Ammon's horn (tissue), 1 donor: ENCODE data around the gene PIP4K2A.

ENCODE experiments used
- DNase-seq: peaks from one replicate; pipeline ENCODE4 v3.0.0-alpha.2; 2016; ENCODE audit warnings: low spot score

Gene PIP4K2A

DNA sequence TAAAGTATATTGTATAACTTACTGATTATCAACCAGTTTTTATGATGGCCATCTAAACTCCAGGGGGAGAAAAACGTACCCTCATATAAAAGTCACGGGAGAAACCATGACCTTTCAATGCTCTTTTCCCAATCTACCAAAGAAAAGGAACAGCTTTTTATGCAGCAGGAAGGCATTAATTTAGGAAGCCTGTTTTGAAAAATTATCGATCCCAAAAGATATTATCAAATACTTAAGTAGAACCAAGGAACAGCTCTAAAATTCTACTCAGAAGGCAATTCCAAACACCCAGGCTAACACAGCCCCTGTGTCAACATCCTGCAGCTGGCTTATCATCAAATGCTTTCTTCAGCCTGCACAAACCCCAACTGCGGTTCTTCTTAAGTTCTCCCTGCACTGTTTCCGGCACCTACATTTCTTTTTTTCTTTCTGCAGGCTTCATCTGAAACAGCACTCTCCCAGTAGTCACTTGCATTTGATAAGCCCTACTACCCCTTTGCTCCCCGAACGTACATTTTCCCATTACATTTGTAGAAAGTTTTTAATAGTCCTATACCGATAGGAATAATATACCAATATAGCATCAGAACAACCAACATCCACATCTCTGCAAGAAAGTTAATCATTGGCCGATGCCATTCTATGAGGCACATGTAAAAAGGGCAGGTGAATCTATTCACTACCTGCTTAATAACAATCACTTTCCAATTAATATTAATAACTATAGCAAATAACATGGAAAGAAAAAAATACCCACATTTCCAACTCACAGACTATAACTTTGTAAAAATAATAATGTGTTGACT, 47.9 kb downstream of the PIP4K2A start:
- no peak for DNase-seq

DNA sequence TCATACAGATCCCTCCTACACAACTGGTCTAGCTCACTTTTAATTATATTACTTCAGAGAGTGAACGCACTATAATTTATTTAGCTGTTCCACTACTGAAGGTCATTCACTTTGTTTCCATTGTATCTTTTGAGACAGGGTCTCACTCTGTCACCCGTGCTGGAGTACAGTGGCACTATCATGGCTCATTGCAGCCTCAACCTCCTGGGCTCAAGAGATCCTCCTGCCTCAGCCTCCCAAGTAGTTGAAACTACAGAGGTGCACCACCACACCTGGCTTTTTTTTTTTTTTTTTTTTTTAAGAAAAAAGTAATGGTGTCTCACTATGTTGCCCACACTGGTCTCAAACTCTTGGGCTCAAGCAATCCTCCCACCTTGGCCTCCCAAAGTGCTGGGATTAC, 49.0 kb downstream of the PIP4K2A start:
- no peak for DNase-seq

DNA sequence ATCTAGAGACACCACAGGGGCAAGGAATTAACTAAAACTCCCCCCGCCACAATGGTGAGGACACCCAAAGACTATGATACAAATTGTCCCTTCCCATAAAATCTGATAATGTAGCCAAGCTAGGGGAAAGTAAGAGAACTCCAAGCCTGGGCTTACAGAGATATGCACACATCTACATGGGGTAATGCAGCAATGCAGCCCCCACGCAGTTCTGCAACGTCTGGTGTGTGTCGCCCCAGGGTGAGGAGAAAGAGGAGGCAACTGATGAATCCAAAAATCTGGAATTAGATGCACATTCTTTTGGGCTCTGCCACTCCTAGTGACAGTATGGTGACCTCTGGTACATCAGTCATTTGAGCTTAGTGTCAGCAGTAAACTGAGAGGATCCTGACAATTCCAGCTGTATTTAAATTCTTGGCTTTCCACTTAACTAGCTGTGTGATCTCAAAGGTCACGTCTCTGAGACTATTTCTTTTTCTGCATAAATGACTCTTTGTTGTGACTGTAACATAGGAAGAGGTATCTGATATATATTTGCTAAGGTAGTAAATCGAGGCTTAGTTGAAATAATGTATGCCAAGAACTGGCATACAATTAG, 51.5 kb downstream of the PIP4K2A start:
- no peak for DNase-seq

DNA sequence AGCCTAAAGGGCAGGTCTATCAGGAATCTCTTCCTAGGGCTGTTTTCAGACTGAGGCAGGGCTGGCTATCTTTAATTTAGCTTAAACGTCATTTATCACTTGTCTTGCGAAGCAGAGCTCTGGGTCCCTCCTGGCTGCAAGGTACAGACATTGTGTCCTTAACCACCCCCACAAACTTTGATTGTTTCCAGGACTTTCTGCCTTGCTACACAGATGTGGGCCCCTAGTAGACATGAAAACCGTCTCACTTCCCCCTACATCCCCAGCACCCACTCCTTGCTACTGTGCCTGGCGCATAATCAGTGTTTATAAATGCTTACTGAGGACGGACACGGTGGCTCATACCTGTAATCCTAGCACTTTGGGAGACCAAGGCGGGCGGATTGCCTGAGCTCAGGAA, 54.5 kb downstream of the PIP4K2A start:
- DNase-seq, result no peak

DNA sequence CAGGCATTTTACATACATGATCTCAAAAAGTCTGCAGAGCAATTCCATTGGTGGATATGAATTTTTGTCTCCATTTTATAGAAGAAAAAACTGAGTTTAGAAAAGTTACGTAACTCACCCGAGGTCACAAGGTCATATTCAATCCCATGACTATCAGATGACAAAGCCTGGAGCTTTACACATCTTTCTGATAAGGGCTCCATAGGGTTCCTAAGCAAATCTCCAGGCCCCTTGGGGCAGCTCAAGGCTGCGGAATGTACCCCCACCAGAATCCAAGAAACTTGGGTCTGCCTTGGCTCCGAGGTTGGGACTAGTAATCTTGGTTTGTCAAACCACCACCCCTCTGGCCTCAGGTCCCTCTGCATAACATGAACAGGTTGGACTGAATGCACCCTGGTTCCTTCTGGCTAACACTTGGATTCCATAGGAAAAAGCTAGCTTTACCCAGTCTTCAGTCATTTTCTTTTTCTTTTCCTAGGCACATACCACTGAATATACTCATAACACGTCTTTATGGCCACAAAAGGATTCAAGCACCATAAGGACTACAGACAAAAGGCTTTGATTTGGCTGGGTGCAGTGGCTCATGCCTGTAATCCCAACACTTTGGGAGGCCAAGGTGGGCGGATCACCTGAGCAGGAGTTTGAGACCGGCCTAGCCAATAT, 55.5 kb downstream of the PIP4K2A start:
- DNase-seq, result no peak

DNA sequence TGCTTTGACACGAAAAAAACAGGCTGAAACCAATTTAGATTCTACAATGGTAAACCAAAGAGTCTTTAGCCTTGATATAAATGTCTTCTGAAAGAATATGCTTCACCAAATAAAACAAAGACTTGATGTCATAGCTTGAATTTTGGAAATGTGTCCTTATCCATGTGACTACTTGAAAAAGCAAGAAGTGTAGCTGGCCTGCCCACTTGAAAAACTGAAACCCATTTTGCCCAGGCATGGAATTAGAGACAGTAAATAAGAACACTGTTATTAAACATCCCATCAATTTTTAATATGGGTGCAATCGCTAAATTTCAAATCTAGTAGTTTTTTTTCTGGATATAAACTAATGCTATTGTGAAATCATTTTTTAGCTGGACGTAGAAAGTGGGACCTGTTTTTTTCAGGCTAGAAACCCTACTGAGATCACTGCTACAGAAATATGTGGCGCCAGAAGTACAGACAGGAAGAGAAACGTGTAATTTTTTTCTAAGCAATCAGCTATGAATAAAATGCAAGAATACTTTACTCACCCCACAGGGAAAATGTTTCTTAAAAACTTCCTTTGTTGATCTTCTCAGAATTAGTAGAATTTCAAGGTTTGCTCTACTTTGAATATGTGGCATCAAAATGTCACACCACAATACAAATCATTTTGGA, 56.7 kb downstream of the PIP4K2A start:
- no peak for DNase-seq

DNA sequence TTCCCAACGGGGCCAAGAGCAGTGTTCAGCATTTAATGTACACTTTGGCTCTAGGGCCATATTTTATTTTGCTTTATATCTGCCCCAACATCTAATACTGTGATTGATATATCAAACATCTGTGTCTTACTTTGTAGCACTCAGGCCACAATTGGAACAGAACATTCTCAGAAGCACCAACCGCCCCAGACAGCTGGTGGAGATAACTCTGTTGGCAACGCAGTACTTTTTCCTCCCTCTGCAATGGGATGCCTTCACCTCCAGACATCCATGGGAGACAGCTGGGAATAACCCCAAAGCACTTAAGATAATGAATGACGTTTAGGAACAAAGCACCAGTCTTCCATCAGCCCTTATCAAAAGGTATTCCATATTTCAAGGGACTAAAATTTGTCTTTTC, 57.4 kb downstream of the PIP4K2A start:
- DNase-seq, result no peak

DNA sequence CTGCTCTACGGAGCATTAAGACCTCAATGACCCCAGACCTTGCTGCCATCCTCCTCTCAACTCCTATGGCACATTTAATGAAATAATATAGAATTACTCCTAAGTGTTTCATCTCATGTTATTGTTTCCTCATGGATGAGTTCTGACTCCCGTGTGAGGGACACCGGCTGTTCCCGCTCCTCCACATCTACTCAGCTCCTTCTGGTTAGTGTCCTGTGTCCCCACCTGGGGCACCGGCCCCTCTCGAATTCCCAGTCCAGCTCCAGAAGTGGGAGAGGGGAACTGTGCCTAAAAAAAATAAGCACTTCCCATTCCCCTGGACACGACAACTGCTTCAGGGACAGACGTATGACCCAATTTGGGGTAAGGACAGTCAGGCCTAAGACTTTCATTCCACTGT, 58.3 kb downstream of the PIP4K2A start:
- DNase-seq, result no peak

DNA sequence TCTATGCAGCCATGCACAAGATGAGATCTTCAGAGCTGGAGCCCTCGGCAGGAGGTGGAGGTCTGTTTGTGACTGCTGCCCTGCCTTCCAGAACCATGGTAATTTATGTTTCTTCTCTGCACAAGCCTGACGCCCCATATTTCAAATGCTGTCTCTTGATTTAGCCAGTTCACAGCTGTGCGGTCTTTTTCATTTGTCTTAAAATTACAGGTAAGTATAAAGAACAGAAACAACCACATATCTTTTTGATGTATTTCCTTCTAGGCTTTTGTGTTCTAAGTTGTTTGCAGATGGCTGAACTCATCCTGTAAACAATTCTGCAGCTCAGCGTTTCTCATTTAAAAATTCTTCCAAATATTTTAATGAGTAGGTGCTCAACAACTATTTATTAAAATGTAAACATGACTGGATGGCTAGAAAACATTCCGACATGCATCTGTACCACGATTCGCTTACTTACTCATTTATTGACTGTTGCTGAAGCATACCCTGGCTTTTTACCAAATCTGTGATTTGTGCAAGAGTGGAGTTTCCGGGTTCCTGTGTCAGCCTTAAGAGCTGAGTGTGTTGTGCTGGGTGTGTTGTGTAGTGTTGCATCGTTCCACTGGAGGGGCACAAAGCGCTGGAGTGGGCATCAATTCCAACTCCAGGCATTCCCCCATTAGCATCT, 58.9 kb downstream of the PIP4K2A start:
- no peak for DNase-seq

DNA sequence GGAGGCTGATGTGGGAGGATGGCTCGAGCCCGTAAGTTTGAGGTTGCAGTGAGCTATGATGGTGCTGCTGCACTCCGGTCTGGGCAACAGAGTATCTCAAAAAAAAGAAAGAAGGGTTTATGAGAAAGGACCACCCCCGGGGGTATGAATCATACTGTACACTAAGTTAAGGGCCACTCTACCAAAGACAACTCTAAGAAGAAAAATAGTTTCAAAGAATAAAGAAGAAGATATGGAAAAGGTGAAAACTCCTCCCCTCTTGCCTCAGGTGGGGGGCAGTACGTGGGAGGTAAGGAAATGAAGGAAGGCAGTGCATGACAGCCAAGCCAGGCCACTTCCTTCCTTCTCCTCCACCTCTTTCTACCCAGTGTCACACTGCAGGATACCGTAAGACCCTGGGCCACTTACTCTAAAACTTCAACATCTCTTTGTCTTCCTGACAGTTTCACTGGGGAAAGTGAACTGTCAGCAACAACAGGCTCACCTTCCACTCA, 61.3 kb downstream of the PIP4K2A start:
- DNase-seq, result no peak

DNA sequence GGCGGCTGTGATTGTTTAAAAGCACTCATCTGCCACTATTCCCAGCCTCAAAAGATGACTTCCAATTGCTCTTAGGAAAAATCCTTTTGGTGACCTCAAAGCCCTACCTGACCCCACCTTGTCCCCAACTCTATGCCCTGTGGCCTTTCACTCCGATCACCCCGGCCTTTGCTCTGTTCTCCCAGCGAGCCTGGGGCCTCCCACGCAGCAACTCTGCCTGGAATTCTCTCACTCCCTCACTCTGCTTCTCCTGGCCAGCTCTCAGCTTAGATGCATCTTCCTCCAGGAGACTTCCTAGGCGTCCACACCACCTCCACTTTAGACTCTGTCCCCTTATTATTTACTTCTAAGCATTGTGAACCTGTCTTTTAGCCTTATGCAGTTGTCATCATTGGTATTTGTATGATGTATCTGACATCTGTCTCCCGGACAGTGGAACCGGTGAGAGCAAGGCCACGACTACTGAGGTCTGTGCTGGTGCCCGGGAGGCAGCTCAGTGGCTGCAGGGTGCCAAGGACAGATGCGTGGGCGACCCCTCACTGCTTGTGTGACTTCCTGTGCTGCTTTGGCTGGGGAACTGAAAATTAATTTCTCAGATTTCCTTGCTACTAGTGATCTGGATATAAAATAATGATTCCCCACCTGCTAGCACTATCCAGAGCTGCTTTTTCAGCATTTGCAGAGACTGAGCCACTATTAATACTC, 63.0 kb downstream of the PIP4K2A start:
- DNase-seq, result no peak

DNA sequence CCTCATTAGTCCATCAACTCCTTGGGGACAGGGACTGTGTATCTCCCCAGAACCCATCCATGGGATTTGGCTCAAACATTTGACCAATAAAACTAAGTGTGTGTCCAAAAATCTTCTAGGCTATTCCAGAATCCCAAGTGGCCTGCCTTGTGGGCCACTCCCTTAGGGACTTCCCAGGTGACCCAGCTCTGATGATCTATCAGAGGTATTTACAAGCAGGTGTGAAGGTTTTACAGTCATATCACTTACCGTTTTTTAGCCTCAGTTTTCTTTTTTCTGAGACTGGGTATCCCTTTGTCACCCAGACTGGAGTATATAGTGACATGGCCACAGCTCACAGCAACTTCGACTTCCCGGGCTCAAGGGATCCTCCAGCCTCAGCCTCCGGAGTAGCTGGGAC, 64.4 kb downstream of the PIP4K2A start:
- no peak for DNase-seq

DNA sequence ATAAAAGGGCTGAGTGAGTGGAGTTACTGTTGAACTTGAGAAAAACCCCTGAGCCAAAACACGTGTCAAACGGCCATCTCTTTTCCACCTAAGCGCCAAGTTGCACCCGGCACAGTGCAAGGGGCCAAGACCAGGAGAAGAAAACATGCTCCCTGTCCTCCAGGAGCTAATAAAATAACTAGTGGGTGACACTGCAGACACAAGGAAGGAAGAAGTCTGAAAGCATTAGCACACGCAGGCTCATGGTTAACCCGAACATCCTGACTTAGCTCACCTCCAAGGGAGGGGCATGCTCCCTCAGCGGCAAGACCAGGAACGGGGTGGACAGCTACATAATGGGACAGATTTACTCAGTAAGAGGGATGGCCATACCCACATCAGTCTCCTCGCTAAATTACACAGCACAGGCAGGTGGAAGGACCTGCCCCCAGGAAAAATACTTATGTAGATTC, 65.0 kb downstream of the PIP4K2A start:
- DNase-seq, result no peak

DNA sequence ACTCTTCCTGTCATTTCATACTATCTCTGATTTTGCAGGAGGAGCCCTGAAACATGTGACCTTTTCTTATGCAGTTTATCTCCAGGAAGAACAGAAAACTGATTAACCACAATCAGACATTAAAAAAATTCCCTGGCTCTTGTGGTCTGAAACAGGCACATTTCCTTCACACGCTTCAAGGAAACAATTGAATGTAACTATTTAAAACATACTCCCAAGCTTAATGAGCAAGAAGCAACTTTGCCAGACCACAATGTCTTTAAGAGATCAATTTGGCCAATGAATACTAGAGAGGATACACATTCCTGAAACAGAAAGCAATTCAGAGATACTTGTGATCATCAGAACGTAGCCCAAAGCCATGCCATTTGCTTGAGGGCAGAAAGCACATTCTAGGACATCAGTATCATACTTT, 65.8 kb downstream of the PIP4K2A start:
- no peak for DNase-seq

DNA sequence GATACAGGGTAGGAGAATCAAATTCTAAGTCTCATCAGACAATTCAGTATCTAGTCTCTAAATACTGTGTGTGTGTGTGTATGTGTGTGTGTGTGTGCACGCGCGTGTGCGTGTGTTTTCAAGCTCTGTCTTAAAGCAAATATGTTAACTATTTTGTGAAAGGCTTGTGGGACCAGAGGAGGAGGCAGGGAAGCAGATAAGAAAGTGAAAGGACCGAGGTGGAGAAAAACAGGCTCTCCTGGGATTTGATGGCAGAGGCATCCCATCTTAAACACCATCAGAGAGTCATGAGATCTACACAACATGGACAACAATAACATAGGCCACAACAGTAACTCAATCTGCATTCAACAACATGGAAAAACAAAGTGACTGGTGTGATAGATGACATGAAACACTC, 67.1 kb downstream of the PIP4K2A start:
- DNase-seq, result no peak

DNA sequence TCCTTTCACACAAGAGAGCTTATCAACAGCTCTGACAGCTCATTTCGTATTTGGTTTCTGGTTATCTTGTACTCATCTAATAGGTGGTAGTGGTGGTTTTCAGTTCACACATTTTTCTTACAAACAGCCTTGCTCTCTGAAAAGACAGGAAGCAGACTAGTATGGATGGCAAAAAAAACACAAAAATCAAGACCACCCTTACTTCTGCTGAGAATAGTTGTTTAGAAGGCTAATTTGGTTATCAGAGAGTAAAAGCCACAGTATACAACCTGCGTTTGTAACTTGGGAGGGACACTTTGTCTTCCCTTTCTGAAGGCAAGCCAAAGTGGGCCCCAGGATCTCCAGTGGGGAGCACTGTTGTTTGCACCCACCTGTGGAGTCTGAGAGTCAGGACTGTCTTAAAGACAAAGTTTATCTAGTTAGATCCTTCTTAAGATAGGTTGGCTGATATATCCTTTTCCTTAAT, 68.0 kb downstream of the PIP4K2A start:
- no peak for DNase-seq

DNA sequence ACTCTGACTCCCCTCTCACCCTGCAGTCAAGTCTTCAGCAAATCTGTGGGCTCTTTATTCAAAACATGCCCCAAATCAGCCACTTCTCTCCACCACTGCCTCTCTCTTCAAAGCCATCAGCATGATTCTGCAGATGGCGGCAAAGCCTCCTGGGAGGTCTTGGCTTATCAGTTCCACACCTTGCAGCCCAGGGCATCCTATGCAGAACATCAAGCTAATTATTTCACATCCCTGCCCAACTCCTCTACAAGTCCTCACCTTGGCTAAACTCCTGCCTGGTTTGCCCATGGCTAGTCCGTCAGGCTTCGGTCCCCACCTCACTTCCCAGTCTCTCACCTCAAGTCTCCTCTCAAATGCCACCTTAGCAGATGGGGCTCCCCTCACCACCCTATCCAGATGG, 70.2 kb downstream of the PIP4K2A start:
- no peak for DNase-seq

DNA sequence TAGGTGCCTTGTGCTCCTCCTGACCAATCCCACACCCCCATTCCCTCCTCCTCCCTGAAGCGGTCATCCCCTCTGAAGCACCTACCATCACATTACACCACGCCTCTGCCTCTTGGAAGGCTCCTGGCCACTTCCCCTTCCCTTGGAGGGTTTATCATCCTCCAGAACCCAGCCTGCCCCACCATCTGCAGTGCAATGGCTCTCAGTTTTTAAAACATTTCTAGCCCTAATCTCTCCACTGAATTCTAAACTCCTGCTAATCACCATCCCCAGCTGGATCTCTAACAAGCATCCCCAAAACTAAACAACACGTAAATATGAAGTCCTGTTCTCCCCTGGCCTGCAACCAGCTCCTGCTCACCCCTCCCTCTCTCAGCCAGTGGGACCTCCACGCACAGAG, 70.6 kb downstream of the PIP4K2A start:
- DNase-seq, result no peak

DNA sequence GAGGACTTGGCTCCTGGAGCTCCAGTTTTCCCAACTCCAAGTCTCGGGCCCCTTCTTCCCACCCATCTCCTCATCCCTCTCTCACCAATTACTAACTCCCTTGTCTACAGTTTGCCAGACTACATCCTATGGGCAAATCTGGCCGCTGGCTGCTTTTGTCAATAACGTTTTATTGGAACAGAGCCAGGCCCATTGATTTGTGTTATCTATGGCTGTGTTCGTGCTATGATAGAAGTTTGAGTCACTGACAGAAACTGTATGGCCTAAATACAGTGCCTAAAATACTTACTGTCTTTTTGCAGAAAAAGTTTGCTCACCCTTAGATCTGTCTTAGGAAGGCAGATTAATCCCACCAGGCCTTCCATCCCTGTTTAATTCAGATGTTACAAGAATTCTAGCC, 71.3 kb downstream of the PIP4K2A start:
- no peak for DNase-seq

DNA sequence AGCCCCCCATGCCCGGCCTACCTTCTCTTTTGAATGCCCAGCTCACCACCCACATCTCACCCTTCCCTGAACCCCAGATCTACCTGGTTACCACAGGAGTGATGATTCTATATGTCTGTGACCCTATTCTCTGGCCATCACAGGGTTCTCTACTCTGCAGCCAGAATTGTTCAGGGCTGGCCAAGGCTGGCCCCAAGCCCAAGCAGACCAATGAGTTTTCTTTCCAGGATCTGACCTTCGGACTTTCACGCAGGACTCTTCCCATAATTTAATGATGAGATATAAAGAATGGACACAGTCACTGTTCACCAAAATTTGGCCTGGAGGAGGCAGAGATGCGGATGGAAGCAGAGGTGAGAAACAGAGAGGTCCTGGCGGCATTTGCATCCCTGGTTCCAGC, 72.6 kb downstream of the PIP4K2A start:
- no peak for DNase-seq

DNA sequence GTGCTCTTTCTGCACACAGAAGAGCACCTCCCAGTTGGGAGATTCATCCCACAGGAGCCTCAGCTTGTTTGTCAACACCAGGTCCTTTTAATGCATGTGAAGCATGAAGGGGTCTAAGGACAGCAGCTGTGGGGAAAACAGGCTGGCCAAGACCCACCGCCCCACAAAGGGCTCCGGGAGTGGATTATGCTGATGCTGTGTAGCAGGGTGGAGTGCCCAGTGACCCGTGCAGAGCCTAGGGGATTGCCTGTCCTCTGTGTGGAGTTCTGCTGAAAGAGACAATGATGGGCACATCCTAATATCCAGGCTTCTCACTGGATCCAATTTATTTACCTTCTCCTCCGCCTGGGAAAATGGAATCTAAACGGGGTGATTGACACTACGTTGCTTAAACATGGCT, 74.0 kb downstream of the PIP4K2A start:
- DNase-seq, result no peak
